22Rv1 (cell line): ENCODE data around the gene ECEL1.
"Not testable (repeated sequence)": the region's sequence is repeated elsewhere in the genome, so short reads cannot be mapped to it uniquely, and the experiment has no call there.

Experiments used
- H3K27ac ChIP-seq: fragments of 450-650 bp; 2 replicates; pipeline ENCODE4 v1.5.1; 2017
- ZFX ChIP-seq: fragments of 450-650 bp; IDR thresholded peaks from 2 replicates; pipeline ENCODE4 v1.6.1; 2017; ENCODE audit warnings: antibody characterized with exemption, borderline replicate concordance
- TF ChIP-seq, protein P1 (sequence below): fragments of 450-650 bp; IDR thresholded peaks from 2 replicates; pipeline ENCODE4 v1.5.1; 2017; ENCODE audit warnings: mild to moderate bottlenecking

The ECEL1 gene

DNA sequence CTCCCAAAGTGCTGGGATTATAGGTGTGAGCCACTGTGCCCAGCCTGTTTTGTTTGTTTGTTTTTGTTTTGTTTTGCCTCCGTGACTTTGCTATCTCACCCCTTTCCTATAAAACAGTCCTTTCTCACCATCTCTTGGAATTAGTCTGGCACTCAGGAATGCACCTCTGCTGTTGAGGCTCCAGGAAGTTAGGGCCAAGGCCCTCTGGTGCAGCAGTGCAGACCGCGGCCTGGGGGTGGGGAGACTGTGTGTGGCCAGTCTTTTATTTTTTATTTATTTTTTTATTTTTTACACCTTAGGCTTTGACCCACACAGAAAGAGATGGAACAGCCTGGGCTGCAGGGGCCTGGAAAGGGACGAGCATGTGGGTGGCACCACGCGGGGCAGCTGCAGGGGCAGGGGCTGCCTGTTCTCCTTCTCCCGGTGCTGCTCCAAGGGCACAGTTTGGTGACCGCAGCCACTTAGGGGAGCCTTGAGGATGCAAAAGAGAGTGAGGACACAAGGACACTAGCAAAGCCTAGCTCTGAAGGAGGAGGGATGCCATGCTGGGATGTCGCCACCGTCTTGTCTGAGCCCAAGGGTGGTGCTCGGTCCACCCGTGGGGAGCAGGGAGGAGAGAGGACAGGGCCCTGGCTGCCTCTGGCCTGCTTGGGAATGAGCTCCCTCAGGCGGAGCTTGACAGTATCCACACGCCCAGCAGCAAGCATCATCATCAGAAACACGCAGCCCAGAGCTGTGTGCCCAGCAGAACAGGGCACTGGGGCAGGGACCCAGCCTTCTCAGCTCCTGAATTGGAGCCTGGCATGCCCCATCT, 51.0 kb downstream of the ECEL1 start:
- TF ChIP-seq, protein P1, sequence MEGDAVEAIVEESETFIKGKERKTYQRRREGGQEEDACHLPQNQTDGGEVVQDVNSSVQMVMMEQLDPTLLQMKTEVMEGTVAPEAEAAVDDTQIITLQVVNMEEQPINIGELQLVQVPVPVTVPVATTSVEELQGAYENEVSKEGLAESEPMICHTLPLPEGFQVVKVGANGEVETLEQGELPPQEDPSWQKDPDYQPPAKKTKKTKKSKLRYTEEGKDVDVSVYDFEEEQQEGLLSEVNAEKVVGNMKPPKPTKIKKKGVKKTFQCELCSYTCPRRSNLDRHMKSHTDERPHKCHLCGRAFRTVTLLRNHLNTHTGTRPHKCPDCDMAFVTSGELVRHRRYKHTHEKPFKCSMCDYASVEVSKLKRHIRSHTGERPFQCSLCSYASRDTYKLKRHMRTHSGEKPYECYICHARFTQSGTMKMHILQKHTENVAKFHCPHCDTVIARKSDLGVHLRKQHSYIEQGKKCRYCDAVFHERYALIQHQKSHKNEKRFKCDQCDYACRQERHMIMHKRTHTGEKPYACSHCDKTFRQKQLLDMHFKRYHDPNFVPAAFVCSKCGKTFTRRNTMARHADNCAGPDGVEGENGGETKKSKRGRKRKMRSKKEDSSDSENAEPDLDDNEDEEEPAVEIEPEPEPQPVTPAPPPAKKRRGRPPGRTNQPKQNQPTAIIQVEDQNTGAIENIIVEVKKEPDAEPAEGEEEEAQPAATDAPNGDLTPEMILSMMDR: no peak
- TF ChIP-seq ZFX: no peak
- H3K27ac ChIP-seq: no peak overlapping the region

DNA sequence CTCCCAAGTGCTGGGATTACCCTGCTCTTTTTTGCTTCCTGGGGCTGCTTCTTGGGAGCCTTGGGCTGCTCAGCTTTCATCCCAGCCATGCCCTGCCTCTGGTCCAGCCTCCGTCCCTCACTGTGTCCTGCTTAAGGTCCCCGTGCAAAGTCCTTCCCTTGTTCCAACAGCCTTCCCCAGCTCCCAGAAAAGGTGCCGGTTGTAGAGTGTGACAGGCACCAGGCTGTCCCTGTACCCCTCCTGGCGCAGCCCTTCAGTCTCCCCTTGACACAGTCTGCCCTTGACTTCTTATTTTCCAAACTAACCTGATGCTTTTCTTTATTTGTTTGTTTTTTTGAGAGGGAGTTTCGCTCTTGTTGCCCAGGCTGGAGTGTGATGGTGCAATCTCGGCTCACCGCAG, 51.8 kb downstream of the ECEL1 start:
- no peak overlapping the region for H3K27ac ChIP-seq
- no peak for TF ChIP-seq ZFX
- TF ChIP-seq, protein P1: no peak

DNA sequence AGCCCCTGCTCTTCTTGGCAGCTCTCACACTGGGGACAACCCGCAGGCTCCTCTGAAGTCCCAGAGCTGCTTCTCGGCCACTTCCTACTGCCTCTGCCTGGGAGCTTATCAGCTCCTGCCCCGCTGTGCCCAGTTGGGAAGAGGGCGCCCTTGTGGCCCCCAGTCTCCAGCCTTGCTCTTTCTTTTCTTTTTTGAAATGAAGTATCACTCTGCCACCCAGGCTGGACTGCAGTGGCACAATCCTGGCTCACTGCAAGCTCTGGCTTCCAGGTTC, 52.3 kb downstream of the ECEL1 start:
- TF ChIP-seq, protein P1: no peak
- no peak for TF ChIP-seq ZFX
- H3K27ac ChIP-seq: no peak overlapping the region

- TF ChIP-seq, protein P1: no peak
- TF ChIP-seq ZFX: no peak
These were observed 52.9 kb downstream of the ECEL1 start for GRCh38 chr2:232434563-232435374.

DNA sequence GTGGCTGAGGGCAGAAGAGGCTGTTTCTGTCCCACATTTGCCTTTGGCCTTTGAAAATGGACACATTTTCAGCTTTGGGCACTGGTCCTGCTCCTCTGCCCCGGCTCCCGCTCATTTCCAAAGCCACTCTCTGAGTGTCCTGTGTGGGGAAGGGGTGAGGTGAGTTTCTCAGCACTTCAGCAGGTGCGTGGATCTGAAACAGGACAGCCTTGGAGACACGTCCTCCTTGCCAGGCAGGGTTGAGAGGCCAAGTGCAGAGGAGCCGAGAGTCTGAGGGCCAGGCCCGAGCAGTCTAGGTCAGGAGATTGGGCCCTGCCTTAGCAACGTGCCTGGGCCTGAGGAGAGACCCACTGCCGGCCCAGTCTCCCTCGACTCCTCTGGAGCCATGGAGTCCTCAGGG, 53.5 kb downstream of the ECEL1 start:
- H3K27ac ChIP-seq: no peak overlapping the region
- TF ChIP-seq, protein P1: no peak
- TF ChIP-seq ZFX: no peak

More at GRCh38 chr2:232434563-232435374, 52.9 kb downstream of the ECEL1 start:
- H3K27ac ChIP-seq: no peak overlapping the region

DNA sequence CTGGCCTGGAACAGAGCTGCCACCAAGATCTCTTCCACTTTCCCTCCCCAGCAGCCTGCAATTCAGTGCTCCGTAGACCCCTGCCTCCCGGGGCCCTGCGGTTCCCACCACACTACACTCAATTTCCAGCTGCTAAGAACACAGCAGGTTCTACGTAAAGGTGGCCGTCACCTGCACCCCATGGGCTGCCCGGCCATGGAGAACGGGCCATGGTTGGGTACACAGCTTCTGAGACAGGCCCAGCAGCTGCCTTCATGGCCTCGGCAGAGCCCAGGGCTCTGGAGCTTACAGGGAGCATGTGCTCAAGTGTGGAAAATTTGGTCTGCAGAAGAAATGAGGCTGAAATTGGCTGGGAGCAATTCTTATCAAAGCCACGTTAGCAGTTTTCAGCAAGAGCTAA, 54.0 kb downstream of the ECEL1 start:
- not testable (repeated sequence) for H3K27ac ChIP-seq

DNA sequence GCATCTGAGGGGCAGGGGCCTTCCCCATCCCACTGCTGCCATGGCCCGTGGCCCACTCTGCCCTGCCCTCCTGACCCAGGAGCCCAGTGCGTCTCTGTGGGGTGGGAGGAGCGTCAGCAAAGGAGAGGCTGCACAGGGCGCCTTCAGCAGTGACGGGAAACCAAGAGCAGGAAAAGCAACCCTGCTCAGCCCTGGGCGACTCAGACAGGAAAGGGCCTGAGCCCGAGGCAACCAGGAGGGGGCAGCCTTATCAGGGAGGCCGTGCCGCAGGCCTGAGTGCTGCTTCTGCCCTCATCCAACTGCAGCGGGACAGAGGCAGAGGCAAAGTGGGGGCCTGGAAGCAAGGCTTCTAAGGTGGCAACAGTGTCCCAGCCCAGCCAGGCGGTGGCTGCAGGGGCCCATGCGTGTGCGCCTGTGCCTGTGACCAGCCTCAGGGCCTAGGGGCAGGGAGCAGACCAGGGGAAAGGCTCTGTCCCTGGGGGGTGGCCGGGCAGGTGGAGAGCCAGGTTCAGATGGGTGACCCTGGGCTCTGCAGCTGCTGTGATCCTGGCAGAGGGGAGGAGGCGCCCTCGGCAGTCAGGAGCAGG, 54.9 kb downstream of the ECEL1 start:
- TF ChIP-seq, protein P1: peak; percentile 15; the same call in 1 of the 2 replicates
- TF ChIP-seq ZFX: no peak

More for the DNA sequence above, 54.9 kb downstream of the ECEL1 start:
- no peak overlapping the region for H3K27ac ChIP-seq
